Heart left ventricle (tissue), 16 donors: ENCODE results near the gene MBD3L1. TPM values are rescaled to one million over a fixed set of nuclear protein-coding genes. Genes with fewer than 3 reads are reported as not detected.

Experiments used
- ATAC-seq, 4 donors: fragments of 200-7000 bp; cut with Tn5 transposase; one replicate each; pipeline ENCODE4 v1.9.1; 2020 to 2022; ENCODE audit warnings: moderate library complexity in 4 of 4, mild to moderate bottlenecking in 3 of 4, moderate number of reproducible peaks in 1 of 4
- DNase-seq, 5 donors: peaks; one replicate each; pipeline ENCODE4 v3.0.0-alpha.2; 2020
- H3K27ac ChIP-seq, 12 donors: fragments of 200-600 bp; sonication (generic) in 4 of 12; one replicate each; pipeline versions ENCODE4 v1.5.0 to v1.8.0; 2016 to 2022; ENCODE audit warnings: mild to moderate bottlenecking in 2 of 12
- H3K27me3 ChIP-seq, 9 donors: fragments of 200-600 bp; sonication (generic) in 2 of 9; one replicate each; pipeline versions ENCODE4 v1.5.1 to v1.8.0; 2016 to 2022; ENCODE audit warnings: mild to moderate bottlenecking in 3 of 9
- H3K36me3 ChIP-seq, 9 donors: fragments of 200-600 bp; sonication (generic) in 2 of 9; one replicate each; pipeline versions ENCODE4 v1.5.0 to v1.8.0; 2018 to 2022; ENCODE audit warnings: mild to moderate bottlenecking in 2 of 9
- H3K4me1 ChIP-seq, 12 donors: fragments of 200-600 bp; sonication (generic) in 4 of 12; one replicate each; pipeline versions ENCODE4 v1.5.0 to v1.8.0; 2016 to 2022; ENCODE audit warnings: mild to moderate bottlenecking in 3 of 12
- H3K4me3 ChIP-seq, 12 donors: fragments of 200-600 bp; sonication (generic) in 4 of 12; one replicate each; pipeline versions ENCODE4 v1.5.0 to v1.8.0; 2017 to 2022; ENCODE audit warnings: mild to moderate bottlenecking in 9 of 12, moderate library complexity in 4 of 12
- H3K9me3 ChIP-seq, 12 donors: fragments of 200-600 bp; sonication (generic) in 4 of 12; one replicate each; pipeline versions ENCODE4 v1.5.0 to v1.8.0; 2016 to 2022; ENCODE audit warnings: mild to moderate bottlenecking in 1 of 12
- POLR2A ChIP-seq, 2 donors: fragments of 450-650 bp; IDR thresholded peaks; one replicate each; pipeline ENCODE4 v1.6.1; 2017; ENCODE audit warnings: antibody characterized with exemption in 2 of 2, mild to moderate bottlenecking in 2 of 2, moderate library complexity in 2 of 2
- WGBS, 4 donors: extraction: QIAGEN DNeasy Blood & Tissue Kit in 2 of 4; methylation state at CpG; one replicate each; pipeline versions ENCODE4 v1.1.5 to v1.1.7; 2013 to 2018; 5-methylcytosine and 5-hydroxymethylcytosine counted together
- intact Hi-C, 10 donors: fragments of 100-400 bp; cut with DNase I; formaldehyde crosslinking; loops; one replicate each; pipeline versions ENCODE4 v1.11.1 to v1.14.2; 2022
- polyA plus RNA-seq, 2 donors: library from polyadenylated mRNA; stranded (reverse); fragments of 200-250 nt; gene quantifications; one replicate each; pipeline ENCODE4 v1.2.3, GENCODE V29; 2013
- total RNA-seq, 9 donors: library from RNA; depleted of rRNA in 2 of 9; stranded (reverse); fragments of >200 nt in 2 of 9; fragmentation: NEBNext Ultra II Directional in 3 of 9; extraction: Animal tissue kit (Norgen Biotek cat#: 25700) in 3 of 9; gene quantifications; one replicate each; pipeline versions ENCODE4 v1.1.0 to v1.2.4, GENCODE V29; 2016 to 2023
- TF ChIP-seq, protein P1 (sequence below), 12 donors: fragments of 200-600 bp; sonication (generic) in 4 of 12; IDR thresholded peaks; one replicate each; pipeline versions ENCODE4 v1.5.0 to v1.8.0; 2018 to 2022; ENCODE audit warnings: antibody characterized with exemption in 12 of 12, mild to moderate bottlenecking in 5 of 12
- donor health status: ischemic (EF 13 %, LVEDD 7.1; RV severe dilation, severe dysfunction).
- donor health status: healthy with polysubstance abuse.
- donor health status: DM: no; HTN: yes; CAD: no.
- donor health status: DM: no; HTN: no; CAD: no.
- donor health status: ischemic (EF 25% LVEDD 6.9; RV normal size, moderate dysfunction).
- donor health status: ischemic (EF 25% LVEDD 5.7; RV mildly dilated, moderate dysfunction).
- donor health status: healthy.
- donor health status: DM: yes; HTN: yes; CAD: no.
- donor health status: ischemic (EF 35%, LVEDD 5.7; RV mildly dilated, moderate dysfunction).
- donor health status: nonischemic (EF 11% LVEDD 7.7; RV severe dilation, severe dysfunction).
- donor health status: DM: yes; HTN: yes; CAD: no.
- donor health status: PGD.
- donor health status: ischemic (EF 29% LVEDD 5.4; RV normal size, mild dysfunction).
- donor health status: nonischemic (EF 23%, LVEDD 6.1; RV moderate dilation, normal function).

The MBD3L1 gene
- total and polyA plus RNA-seq, 11 donors: not detected

DNA sequence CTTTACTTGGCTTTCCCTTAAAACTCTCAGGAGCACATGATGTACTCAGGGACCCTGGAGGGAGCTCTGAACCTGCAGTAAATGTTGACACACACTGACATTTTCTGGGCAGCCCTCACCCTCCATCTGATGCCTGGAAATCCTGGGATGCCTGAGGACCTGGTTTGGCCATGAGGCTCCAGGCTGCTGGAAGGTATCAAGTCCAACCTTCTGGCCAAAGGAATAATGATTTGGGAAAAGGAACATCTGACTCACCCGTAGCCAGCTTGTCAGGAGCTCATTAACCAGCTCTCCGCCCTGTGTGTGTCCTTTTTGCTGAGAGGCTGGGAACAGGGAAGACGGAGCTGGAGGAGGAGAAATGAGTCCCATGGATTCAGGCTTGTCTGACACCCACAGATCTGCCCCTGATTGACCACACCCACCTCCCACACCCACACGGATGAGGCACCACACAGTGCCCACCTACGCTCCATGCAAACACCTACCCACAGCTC lies 10.4 kb upstream of the MBD3L1 start:
- DNase-seq: no peak

DNA sequence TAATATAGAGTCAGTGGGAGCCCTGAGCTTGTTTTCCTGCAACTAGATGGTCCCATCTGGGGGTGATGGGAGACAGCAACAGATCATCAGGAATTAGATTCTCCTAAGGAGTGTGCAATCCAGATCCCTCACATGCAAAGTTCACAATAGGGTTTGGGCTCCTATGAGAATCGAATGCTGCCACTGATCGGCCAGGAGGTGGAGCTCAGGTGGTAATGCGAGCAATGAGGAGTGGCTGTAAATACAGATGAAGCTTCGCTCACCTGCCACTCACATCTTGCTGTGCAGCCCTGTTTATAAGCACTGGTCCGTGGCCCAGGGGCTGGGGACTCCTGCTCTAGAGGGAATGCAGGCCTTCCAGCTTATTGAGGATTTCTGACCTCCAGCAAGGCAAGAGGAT lies 5.8 kb upstream of the MBD3L1 start:
- intact Hi-C loops: no loop called here
- Histone ChIP-seq H3K27me3 (no peaks in the 10 kb centered on the region), H3K4me3 (no peak overlapping the region), H3K4me1 (peaks cover 0 to 9% (median 6%) of the 10 kb centered on the region in 12 donors), H3K9me3 (peaks cover 0 to 2% (median 0%) of the 10 kb centered on the region in 12 donors), H3K27ac (no peak overlapping the region), H3K36me3 (peaks cover 6 to 84% (median 55%) of the 10 kb centered on the region in 9 donors)
- DNase-seq (no peak), ATAC-seq (no peak)
- TF ChIP-seq, protein P1, sequence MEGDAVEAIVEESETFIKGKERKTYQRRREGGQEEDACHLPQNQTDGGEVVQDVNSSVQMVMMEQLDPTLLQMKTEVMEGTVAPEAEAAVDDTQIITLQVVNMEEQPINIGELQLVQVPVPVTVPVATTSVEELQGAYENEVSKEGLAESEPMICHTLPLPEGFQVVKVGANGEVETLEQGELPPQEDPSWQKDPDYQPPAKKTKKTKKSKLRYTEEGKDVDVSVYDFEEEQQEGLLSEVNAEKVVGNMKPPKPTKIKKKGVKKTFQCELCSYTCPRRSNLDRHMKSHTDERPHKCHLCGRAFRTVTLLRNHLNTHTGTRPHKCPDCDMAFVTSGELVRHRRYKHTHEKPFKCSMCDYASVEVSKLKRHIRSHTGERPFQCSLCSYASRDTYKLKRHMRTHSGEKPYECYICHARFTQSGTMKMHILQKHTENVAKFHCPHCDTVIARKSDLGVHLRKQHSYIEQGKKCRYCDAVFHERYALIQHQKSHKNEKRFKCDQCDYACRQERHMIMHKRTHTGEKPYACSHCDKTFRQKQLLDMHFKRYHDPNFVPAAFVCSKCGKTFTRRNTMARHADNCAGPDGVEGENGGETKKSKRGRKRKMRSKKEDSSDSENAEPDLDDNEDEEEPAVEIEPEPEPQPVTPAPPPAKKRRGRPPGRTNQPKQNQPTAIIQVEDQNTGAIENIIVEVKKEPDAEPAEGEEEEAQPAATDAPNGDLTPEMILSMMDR (IDR thresholded peaks at IDR 0.05): no peak
- TF ChIP-seq POLR2A (IDR thresholded peaks at IDR 0.05): no peak
- 89 to 97% (median 93%) methylated on average over 3 to 5 of the region's 5 CpGs for WGBS, 4 donors

More for the DNA sequence above, 10.4 kb upstream of the MBD3L1 start:
- no peaks in the 10 kb centered on the region for H3K4me1 ChIP-seq
- WGBS, 4 donors: 93 to 96% (median 95%) methylated on average over 5 of the region's 5 CpGs
- peak overlapping the region in 1 of 12 donors; percentile 27 for H3K27ac ChIP-seq
- ATAC-seq: no peak
- TF ChIP-seq, protein P1 (IDR thresholded peaks at IDR 0.05): no peak
- no peak for TF ChIP-seq POLR2A (IDR thresholded peaks at IDR 0.05)
- H3K27me3 ChIP-seq: no peaks in the 10 kb centered on the region
- intact Hi-C loops: no loop called here
- H3K4me3 ChIP-seq: no peak overlapping the region
- H3K36me3 ChIP-seq: peaks cover 13 to 93% (median 82%) of the 10 kb centered on the region in 9 donors
- peaks cover 0 to 48% (median 34%) of the 10 kb centered on the region in 12 donors for H3K9me3 ChIP-seq

DNA sequence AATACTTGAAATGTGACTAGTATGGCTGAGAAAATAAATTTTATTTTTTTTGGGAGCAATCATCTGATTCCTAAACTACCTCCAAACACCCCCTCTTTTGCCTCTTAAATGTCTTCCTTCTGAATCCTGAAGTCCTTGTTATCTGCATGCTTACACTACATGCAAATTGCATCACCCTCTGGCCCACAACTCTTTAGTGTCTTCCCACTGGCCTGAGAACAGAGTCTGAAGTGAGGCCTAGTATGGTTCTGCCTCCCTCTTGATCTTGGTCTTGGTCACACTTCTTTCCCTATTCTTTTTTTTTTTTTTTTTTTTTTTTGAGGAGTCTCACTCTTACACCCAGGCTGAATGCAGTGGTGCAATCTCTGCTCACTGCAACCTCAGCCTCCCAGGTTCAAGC lies 4.9 kb upstream of the MBD3L1 start:
- H3K36me3 ChIP-seq: peaks cover 6 to 75% (median 46%) of the 10 kb centered on the region in 9 donors
- no peaks in the 10 kb centered on the region for H3K27me3 ChIP-seq

DNA sequence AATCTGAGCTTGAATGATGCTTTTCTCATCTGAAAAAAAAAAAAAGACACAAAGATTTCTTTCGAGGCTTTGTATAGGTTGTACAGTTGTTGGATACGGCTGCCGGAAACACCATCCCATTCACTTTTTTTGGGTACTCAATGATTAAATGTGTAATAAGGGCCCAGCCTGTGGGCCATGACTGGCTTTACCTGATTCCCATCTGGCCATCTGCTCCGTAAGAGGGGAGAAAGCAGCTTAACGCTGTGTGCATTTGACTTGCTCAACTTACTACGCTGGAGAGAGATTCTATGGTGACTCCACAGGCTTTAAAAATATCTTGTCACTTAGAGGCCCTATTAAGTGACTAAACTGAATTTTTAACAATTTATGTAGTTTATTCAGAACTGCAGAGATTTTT lies 804 bp upstream of the MBD3L1 start:
- TF ChIP-seq POLR2A (IDR thresholded peaks at IDR 0.05): no peak
- TF ChIP-seq, protein P1 (IDR thresholded peaks at IDR 0.05): no peak
- intact Hi-C loops: loop anchor here in 1 of 10 donors (10.0 kb wide), 1 partner anchor 1767 kb away; the partner anchor contains the start of gene ZNF557
- 60 to 65% (median 62%) methylated on average over 6 of the region's 6 CpGs for WGBS, 4 donors

More for the DNA sequence above, 4.9 kb upstream of the MBD3L1 start:
- peaks cover 0 to 12% (median 9%) of the 10 kb centered on the region in 12 donors for H3K4me1 ChIP-seq
- no peak for TF ChIP-seq POLR2A (IDR thresholded peaks at IDR 0.05)
- TF ChIP-seq, protein P1 (IDR thresholded peaks at IDR 0.05): no peak
- no peaks in the 10 kb centered on the region for H3K9me3 ChIP-seq
- no peak overlapping the region for H3K27ac ChIP-seq
- no peak overlapping the region for H3K4me3 ChIP-seq
- DNase-seq: no peak
- ATAC-seq: no peak
- intact Hi-C loops: no loop called here

More for the DNA sequence above, 804 bp upstream of the MBD3L1 start:
- H3K9me3 ChIP-seq: peaks cover 0 to 6% (median 0%) of the 10 kb centered on the region in 12 donors
- peaks cover 0 to 12% (median 9%) of the 10 kb centered on the region in 12 donors for H3K4me1 ChIP-seq
- peak overlapping the region; percentile 74 to 98 (median 90) for H3K4me3 ChIP-seq
- ATAC-seq: no peak
- no peaks in the 10 kb centered on the region for H3K27me3 ChIP-seq
- H3K36me3 ChIP-seq: peaks cover 0 to 39% (median 17%) of the 10 kb centered on the region in 9 donors
- H3K27ac ChIP-seq: peak overlapping the region in 11 of 12 donors; percentile 83 to 98 (median 94)
- no peak for DNase-seq
